ENCODE results near the gene CERS1. TPM values are rescaled to one million over a fixed set of nuclear protein-coding genes. Genes with fewer than 3 reads are reported as not detected.

CERS1 gene
- total RNA-seq, 1 donor, result 0.36 TPM

DNA sequence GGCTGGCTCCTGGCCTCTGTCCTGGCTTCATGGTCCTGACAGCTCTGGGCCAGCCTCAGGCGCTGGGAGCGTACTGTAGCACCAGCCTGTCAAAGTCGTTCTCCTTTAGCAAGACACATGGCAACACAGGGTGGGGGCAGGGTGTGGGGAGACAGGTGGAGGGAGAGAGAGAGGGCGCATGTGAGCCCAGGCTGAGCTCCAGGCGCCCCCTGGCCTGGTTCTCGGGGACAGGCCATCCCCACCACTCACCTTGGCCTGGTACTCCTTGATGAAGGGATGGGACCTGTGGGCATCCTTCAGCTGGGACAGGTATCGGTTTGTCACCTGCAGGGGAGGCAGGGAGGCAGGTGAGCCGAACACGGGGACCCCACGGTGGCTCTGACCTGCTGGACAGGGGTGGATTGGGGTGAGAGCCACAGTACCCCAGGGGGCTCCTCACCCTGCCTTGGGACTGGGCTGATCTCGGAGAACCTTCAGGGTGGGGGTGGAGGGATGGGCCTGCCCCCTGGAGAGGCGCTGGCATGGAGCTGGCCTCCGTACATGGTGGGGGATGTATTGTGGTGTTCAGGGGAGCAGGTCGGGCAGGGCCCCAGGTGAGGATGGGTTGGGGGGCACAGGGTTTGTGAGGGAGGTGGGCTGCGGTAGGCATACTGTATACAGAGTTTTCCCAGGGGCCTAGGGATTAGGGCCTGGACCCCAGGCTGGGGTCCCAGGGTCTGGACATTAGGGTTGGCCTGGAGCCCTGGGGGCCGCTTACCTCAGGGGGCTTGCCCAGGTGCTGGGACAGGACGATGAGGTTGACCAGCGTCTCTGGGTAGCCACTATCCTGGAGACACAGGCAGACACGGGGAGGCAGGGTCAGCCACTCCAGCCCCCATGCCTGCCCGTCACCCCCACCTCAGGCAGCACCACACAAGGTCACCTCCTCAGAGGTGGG lies 3.9 kb upstream of the CERS1 start:
- no peak overlapping the region for H3K4me3 ChIP-seq (ENCODE audit: insufficient read depth, low read length)
- no peak overlapping the region for H3K27ac ChIP-seq (ENCODE audit: low read depth, low read length)
- H3K4me1 ChIP-seq (ENCODE audit: insufficient read depth, low read length), result no peaks in the 10 kb centered on the region
- H2AFZ ChIP-seq (ENCODE audit: low read length), result no peak overlapping the region
- DNase-seq (ENCODE audit: insufficient read length, low spot score, missing footprints), result peak; percentile 82
- H3K79me2 ChIP-seq (ENCODE audit: insufficient read depth, low read length), result no peaks in the 10 kb centered on the region
- no peaks in the 10 kb centered on the region for H3K9me3 ChIP-seq (ENCODE audit: low read depth, low read length)
- peaks cover 4% of the 10 kb centered on the region for H4K20me1 ChIP-seq (ENCODE audit: insufficient read depth, low read length)
- H3K27me3 ChIP-seq (ENCODE audit: insufficient read depth, low read length), result peaks cover 2% of the 10 kb centered on the region
- no peak for TF ChIP-seq CTCF (IDR thresholded peaks at IDR 0.05; ENCODE audit: extremely low read depth, low read depth, low read length)
- no peak overlapping the region for H3K4me2 ChIP-seq (ENCODE audit: insufficient read depth, low read length)
- H3K36me3 ChIP-seq (ENCODE audit: insufficient read depth, low read length), result peaks cover 16% of the 10 kb centered on the region

GRCh38 chr19:18898607-18899408 lies 2.9 kb upstream of the CERS1 start:
- no peak overlapping the region for H3K27ac ChIP-seq (ENCODE audit: low read depth, low read length)
- peaks cover 4% of the 10 kb centered on the region for H4K20me1 ChIP-seq (ENCODE audit: insufficient read depth, low read length)
- DNase-seq (ENCODE audit: insufficient read length, low spot score, missing footprints), result peak; percentile 93
- no peak overlapping the region for H3K4me3 ChIP-seq (ENCODE audit: insufficient read depth, low read length)
- H3K4me1 ChIP-seq (ENCODE audit: insufficient read depth, low read length), result no peaks in the 10 kb centered on the region
- H2AFZ ChIP-seq (ENCODE audit: low read length), result no peak overlapping the region
- H3K9me3 ChIP-seq (ENCODE audit: low read depth, low read length), result no peaks in the 10 kb centered on the region
- H3K79me2 ChIP-seq (ENCODE audit: insufficient read depth, low read length), result no peaks in the 10 kb centered on the region
- H3K36me3 ChIP-seq (ENCODE audit: insufficient read depth, low read length), result peaks cover 15% of the 10 kb centered on the region
- H3K4me2 ChIP-seq (ENCODE audit: insufficient read depth, low read length), result no peak overlapping the region
- TF ChIP-seq CTCF (IDR thresholded peaks at IDR 0.05; ENCODE audit: extremely low read depth, low read depth, low read length), result no peak
- H3K27me3 ChIP-seq (ENCODE audit: insufficient read depth, low read length), result peaks cover 11% of the 10 kb centered on the region

DNA sequence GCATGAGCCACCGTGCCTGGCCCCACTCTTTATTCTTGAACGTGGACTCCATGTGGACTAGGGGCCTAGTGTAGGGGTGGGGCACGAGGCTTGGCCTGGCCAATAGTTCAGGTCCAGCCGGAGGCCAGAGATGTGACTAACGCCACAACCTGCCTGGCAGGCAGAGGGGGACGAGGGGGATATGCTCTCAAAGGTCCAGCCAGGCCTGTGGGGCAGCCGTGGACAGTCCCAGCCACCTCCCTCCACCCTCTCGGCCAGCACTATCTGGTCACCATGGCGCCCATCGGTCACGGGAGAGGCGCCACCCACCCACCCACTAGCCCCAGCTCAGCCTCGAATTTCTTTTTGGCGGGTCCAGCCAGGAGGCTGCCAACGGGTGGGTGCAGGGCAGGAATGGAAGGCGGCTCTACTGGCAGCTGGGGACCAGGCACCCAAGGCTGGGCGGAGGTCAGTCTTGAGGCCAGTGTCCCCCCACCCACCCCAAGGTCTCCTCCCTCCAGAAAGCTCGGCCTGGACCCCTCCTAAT lies 2.2 kb upstream of the CERS1 start:
- Histone ChIP-seq H3K4me3 (ENCODE audit: insufficient read depth, low read length) (no peak overlapping the region), H3K36me3 (ENCODE audit: insufficient read depth, low read length) (peaks cover 11% of the 10 kb centered on the region), H3K9me3 (ENCODE audit: low read depth, low read length) (no peaks in the 10 kb centered on the region), H3K4me1 (ENCODE audit: insufficient read depth, low read length) (no peaks in the 10 kb centered on the region), H3K27ac (ENCODE audit: low read depth, low read length) (no peak overlapping the region), H3K4me2 (ENCODE audit: insufficient read depth, low read length) (no peak overlapping the region), H3K79me2 (ENCODE audit: insufficient read depth, low read length) (no peaks in the 10 kb centered on the region), H4K20me1 (ENCODE audit: insufficient read depth, low read length) (peaks cover 4% of the 10 kb centered on the region), H3K27me3 (ENCODE audit: insufficient read depth, low read length) (peaks cover 17% of the 10 kb centered on the region), H2AFZ (ENCODE audit: low read length) (no peak overlapping the region)
- DNase-seq (ENCODE audit: insufficient read length, low spot score, missing footprints), result peak; percentile 97
- no peak for TF ChIP-seq CTCF (IDR thresholded peaks at IDR 0.05; ENCODE audit: extremely low read depth, low read depth, low read length)

All from osteoblast (primary cell).